ENCODE results near the gene AFAP1. TPM values are rescaled to one million over a fixed set of nuclear protein-coding genes. Genes with fewer than 3 reads are reported as not detected.

The AFAP1 gene
- total RNA-seq, 1 donor from 2014 or later, result 0.24 TPM

GRCh38 chr4:7956270-7956808 lies 16.7 kb upstream of the AFAP1 start:
- H3K9me3 Mint-ChIP-seq, result peaks cover 2% of the 10 kb centered on the region
- peaks cover 21% of the 10 kb centered on the region for H3K27me3 Mint-ChIP-seq
- no peak overlapping the region for H3K27ac Mint-ChIP-seq
- DNase-seq (no peak), ATAC-seq (ENCODE audit: low read depth) (no peak)
- peaks cover 10% of the 10 kb centered on the region for H3K4me1 Mint-ChIP-seq
- H3K36me3 Mint-ChIP-seq (ENCODE audit: low read depth), result no peaks in the 10 kb centered on the region
- intact Hi-C loops (cut with micrococcal nuclease), result no loop called here
- POLR2A ChIA-PET, result no interaction called here
- no peak overlapping the region for H3K4me3 Mint-ChIP-seq
- CTCF ChIA-PET, result no interaction called here
- TF ChIP-seq, protein P1, sequence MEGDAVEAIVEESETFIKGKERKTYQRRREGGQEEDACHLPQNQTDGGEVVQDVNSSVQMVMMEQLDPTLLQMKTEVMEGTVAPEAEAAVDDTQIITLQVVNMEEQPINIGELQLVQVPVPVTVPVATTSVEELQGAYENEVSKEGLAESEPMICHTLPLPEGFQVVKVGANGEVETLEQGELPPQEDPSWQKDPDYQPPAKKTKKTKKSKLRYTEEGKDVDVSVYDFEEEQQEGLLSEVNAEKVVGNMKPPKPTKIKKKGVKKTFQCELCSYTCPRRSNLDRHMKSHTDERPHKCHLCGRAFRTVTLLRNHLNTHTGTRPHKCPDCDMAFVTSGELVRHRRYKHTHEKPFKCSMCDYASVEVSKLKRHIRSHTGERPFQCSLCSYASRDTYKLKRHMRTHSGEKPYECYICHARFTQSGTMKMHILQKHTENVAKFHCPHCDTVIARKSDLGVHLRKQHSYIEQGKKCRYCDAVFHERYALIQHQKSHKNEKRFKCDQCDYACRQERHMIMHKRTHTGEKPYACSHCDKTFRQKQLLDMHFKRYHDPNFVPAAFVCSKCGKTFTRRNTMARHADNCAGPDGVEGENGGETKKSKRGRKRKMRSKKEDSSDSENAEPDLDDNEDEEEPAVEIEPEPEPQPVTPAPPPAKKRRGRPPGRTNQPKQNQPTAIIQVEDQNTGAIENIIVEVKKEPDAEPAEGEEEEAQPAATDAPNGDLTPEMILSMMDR (IDR thresholded peaks at IDR 0.05), result no peak

- peaks cover 24% of the 10 kb centered on the region for H3K27me3 Mint-ChIP-seq
- intact Hi-C loops (cut with micrococcal nuclease), result no loop called here
- TF ChIP-seq, protein P1 (IDR thresholded peaks at IDR 0.05), result no peak
- peaks cover 2% of the 10 kb centered on the region for H3K9me3 Mint-ChIP-seq
- no peak for DNase-seq
- no peaks in the 10 kb centered on the region for H3K36me3 Mint-ChIP-seq (ENCODE audit: low read depth)
- ChIA-PET POLR2A (no interaction called here), CTCF (no interaction called here)
- no peak overlapping the region for H3K4me3 Mint-ChIP-seq
- peaks cover under 1% of the 10 kb centered on the region for H3K4me1 Mint-ChIP-seq
- no peak for ATAC-seq (ENCODE audit: low read depth)
- H3K27ac Mint-ChIP-seq, result no peak overlapping the region
Measured at GRCh38 chr4:7955393-7955792, 15.7 kb upstream of the AFAP1 start.

GRCh38 chr4:7952615-7953014 lies 13.0 kb upstream of the AFAP1 start:
- no peaks in the 10 kb centered on the region for H3K4me1 Mint-ChIP-seq
- TF ChIP-seq, protein P1 (IDR thresholded peaks at IDR 0.05), result no peak
- peaks cover 2% of the 10 kb centered on the region for H3K9me3 Mint-ChIP-seq
- no peak for ATAC-seq (ENCODE audit: low read depth)
- ChIA-PET POLR2A (no interaction called here), CTCF (interaction anchor here (0.6 kb wide), 1 partner anchor 37 kb away, joined by 3 read pairs; no protein-coding TSS in a partner anchor)
- no peaks in the 10 kb centered on the region for H3K36me3 Mint-ChIP-seq (ENCODE audit: low read depth)
- H3K27me3 Mint-ChIP-seq, result peaks cover 20% of the 10 kb centered on the region
- H3K27ac Mint-ChIP-seq, result no peak overlapping the region
- intact Hi-C loops (cut with micrococcal nuclease), result no loop called here
- H3K4me3 Mint-ChIP-seq, result no peak overlapping the region
- DNase-seq, result no peak

DNA sequence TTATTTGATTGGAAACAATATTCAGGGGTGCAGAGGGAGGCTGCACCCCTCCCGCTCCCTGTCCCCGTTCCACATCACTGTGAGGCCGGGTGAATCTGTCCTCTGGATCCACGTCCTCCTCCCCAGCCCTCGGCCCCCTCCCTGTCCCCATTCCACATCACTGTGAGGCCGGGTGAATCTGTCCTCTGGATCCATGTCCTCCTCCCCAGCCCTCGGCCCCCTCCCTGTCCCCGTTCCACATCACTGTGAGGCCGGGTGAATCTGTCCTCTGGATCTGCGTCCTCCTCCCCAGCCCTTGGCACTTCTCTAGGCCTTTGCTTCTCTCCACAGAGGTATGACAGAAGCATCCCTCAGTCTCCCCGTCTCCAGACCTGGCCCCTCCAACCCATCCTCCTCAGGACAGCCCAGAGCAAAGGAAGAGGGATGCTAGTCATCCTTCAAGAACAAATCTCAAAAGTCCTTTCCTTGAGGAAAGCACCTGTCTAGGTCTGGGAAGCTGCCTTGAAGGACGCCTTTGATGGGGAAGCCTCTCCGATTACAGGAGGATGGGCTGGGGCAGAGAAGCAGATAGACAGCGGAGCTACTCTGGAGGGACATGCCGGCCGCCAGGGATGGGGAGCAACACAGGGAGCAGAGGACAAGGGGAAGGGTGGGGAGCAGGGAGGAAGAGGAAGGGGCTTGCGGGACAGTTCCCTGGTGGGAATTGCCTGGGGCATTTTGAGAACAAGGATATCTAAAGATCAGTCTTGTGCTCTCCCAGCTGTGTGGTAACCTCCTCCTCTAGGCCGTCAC lies 10.8 kb upstream of the AFAP1 start:
- no peak for ATAC-seq (ENCODE audit: low read depth)
- POLR2A ChIA-PET, result no interaction called here
- H3K9me3 Mint-ChIP-seq, result peaks cover 2% of the 10 kb centered on the region
- H3K27me3 Mint-ChIP-seq, result peaks cover 11% of the 10 kb centered on the region
- H3K4me1 Mint-ChIP-seq, result no peaks in the 10 kb centered on the region
- CTCF ChIA-PET, result no interaction called here
- intact Hi-C loops (cut with micrococcal nuclease), result no loop called here
- H3K36me3 Mint-ChIP-seq (ENCODE audit: low read depth), result no peaks in the 10 kb centered on the region
- no peak for DNase-seq
- H3K4me3 Mint-ChIP-seq, result no peak overlapping the region
- no peak overlapping the region for H3K27ac Mint-ChIP-seq
- TF ChIP-seq, protein P1 (IDR thresholded peaks at IDR 0.05), result no peak

GRCh38 chr4:7949759-7950158 lies 10.1 kb upstream of the AFAP1 start:
- ChIA-PET POLR2A (no interaction called here), CTCF (no interaction called here)
- Mint-ChIP-seq H3K4me3 (no peak overlapping the region), H3K4me1 (no peaks in the 10 kb centered on the region), H3K36me3 (ENCODE audit: low read depth) (no peaks in the 10 kb centered on the region), H3K27ac (no peak overlapping the region), H3K9me3 (peaks cover 2% of the 10 kb centered on the region), H3K27me3 (peaks cover 11% of the 10 kb centered on the region)
- TF ChIP-seq, protein P1 (IDR thresholded peaks at IDR 0.05), result no peak
- DNase-seq (no peak), ATAC-seq (ENCODE audit: low read depth) (no peak)
- intact Hi-C loops (cut with micrococcal nuclease), result no loop called here
